IMR-90 (cell line): ENCODE results near the gene SCAMP4. TPM values are rescaled to one million over a fixed set of nuclear protein-coding genes. Genes with fewer than 3 reads are reported as not detected.

Experiments
- ATAC-seq: fragments of 200-7000 bp; cut with Tn5 transposase; 2 replicates; pipeline ENCODE4 v1.9.1; 2020; ENCODE audit warnings: low read depth, mild to moderate bottlenecking, moderate library complexity
- BruUV-seq: library from RNA; stranded (reverse); fragments of 400-500 nt; replicated peaks from 2 replicates; lab custom pipeline; 2021; lab: Mats Ljungman, UMichigan
- CTCF ChIA-PET: fragments of 300-600 bp; formaldehyde crosslinking; extraction: SDS; loops from one replicate; lab custom pipeline; 2021; ENCODE audit warnings: antibody characterized with exemption; lab: Yijun Ruan, JAX
- POLR2A ChIA-PET: fragments of 300-600 bp; sonication (Branson Sonifier 250); formaldehyde crosslinking; loops from one replicate; lab custom pipeline; 2022; ENCODE audit warnings: antibody characterized with exemption; ENCODE audit not compliant: unreplicated experiment; lab: Charles Lee
- DNase-seq: peaks from one replicate; pipeline ENCODE4 v3.0.0; 2013
- H2AFZ ChIP-seq: replicated peaks from 2 replicates; pipeline ENCODE3; 2013; ENCODE audit warnings: low read length, mild to moderate bottlenecking; ENCODE audit not compliant: poor library complexity
- H2AK5ac ChIP-seq: 2 replicates; pipeline ENCODE4 v1.6.1; 2013; ENCODE audit warnings: low read depth, low read length, inconsistent platforms
- H2AK9ac ChIP-seq: replicated peaks from 2 replicates; pipeline ENCODE3; 2013; ENCODE audit warnings: mild to moderate bottlenecking, low read depth, low read length, moderate library complexity; ENCODE audit not compliant: poor library complexity
- H2BK120ac ChIP-seq: 2 replicates; pipeline ENCODE4 v1.6.1; 2013; ENCODE audit warnings: low read depth, low read length, inconsistent platforms
- H2BK15ac ChIP-seq: 3 replicates; pipeline ENCODE4 v1.6.1; 2013; ENCODE audit warnings: low read depth, low read length, inconsistent platforms
- H2BK20ac ChIP-seq: 2 replicates; pipeline ENCODE4 v1.6.1; 2013; ENCODE audit warnings: low read depth, mild to moderate bottlenecking, inconsistent platforms, low read length, moderate library complexity
- H2BK5ac ChIP-seq: 2 replicates; pipeline ENCODE4 v1.6.1; 2013; ENCODE audit warnings: mild to moderate bottlenecking, low read depth, low read length, inconsistent platforms; ENCODE audit not compliant: poor library complexity, severe bottlenecking
- H3K14ac ChIP-seq: replicated peaks from 2 replicates; pipeline ENCODE4 v1.6.1; 2013; ENCODE audit warnings: low read depth, low read length, inconsistent platforms
- H3K18ac ChIP-seq: 2 replicates; pipeline ENCODE4 v1.6.1; 2013; ENCODE audit warnings: low read depth, low read length, control low read depth
- H3K23ac ChIP-seq: 2 replicates; pipeline ENCODE4 v1.6.1; 2013; ENCODE audit warnings: low read depth, low read length, inconsistent platforms
- H3K27ac ChIP-seq: 2 replicates; pipeline ENCODE4 v1.5.1; 2013; ENCODE audit warnings: mild to moderate bottlenecking, control low read depth, low read length; ENCODE audit not compliant: insufficient read depth
- H3K27me3 ChIP-seq: 2 replicates; pipeline ENCODE4 v1.6.1; 2013; ENCODE audit warnings: low read length; ENCODE audit not compliant: control insufficient read depth, insufficient read depth
- H3K36me3 ChIP-seq: 2 replicates; pipeline ENCODE4 v1.6.1; 2013; ENCODE audit warnings: low read length, mixed read lengths; ENCODE audit not compliant: control insufficient read depth, insufficient read depth
- H3K4ac ChIP-seq: 2 replicates; pipeline ENCODE4 v1.6.1; 2013; ENCODE audit warnings: low read depth, low read length, inconsistent platforms
- H3K4me1 ChIP-seq: 2 replicates; pipeline ENCODE4 v1.6.1; 2013; ENCODE audit warnings: low read length, mixed read lengths; ENCODE audit not compliant: control insufficient read depth, insufficient read depth
- H3K4me2 ChIP-seq: 2 replicates; pipeline ENCODE4 v1.6.1; 2013; ENCODE audit warnings: low read depth, mild to moderate bottlenecking, control low read depth, low read length, moderate library complexity
- H3K4me3 ChIP-seq: 2 replicates; pipeline ENCODE4 v1.5.1; 2013; ENCODE audit warnings: low read depth, mild to moderate bottlenecking, control low read depth, low read length, moderate library complexity; ENCODE audit not compliant: insufficient read depth
- H3K56ac ChIP-seq: 2 replicates; pipeline ENCODE4 v1.6.1; 2013; ENCODE audit warnings: low read length, inconsistent platforms; ENCODE audit not compliant: insufficient read depth; ENCODE audit errors: extremely low read depth
- H3K79me1 ChIP-seq, 2 experiments: 2 replicates each; pipeline ENCODE4 v1.6.1; 2013; ENCODE audit warnings: low read length in 2 of 2, inconsistent platforms in 1 of 2, low read depth in 1 of 2
- H3K9ac ChIP-seq: 2 replicates; pipeline ENCODE4 v1.6.1; 2013; ENCODE audit warnings: low read depth, low read length, control low read depth
- H3K9me1 ChIP-seq: 2 replicates; pipeline ENCODE4 v1.6.1; 2013; ENCODE audit warnings: low read length, inconsistent platforms; ENCODE audit not compliant: insufficient read depth
- H3K9me3 ChIP-seq: 2 replicates; pipeline ENCODE4 v1.6.1; 2013; ENCODE audit warnings: low read length; ENCODE audit not compliant: control insufficient read depth, insufficient read depth
- H4K20me1 ChIP-seq: 2 replicates; pipeline ENCODE4 v1.6.1; 2013; ENCODE audit warnings: low read length, inconsistent platforms; ENCODE audit not compliant: insufficient read depth
- H4K5ac ChIP-seq: 2 replicates; pipeline ENCODE4 v1.6.1; 2013; ENCODE audit warnings: mild to moderate bottlenecking, low read depth, low read length, control low read depth
- H4K8ac ChIP-seq, 2 experiments: 2 replicates each; pipeline ENCODE4 v1.6.1; 2013; ENCODE audit warnings: low read depth in 2 of 2, low read length in 2 of 2, control low read depth in 1 of 2, inconsistent platforms in 1 of 2
- H4K91ac ChIP-seq: 2 replicates; pipeline ENCODE4 v1.6.1; 2013; ENCODE audit warnings: low read depth, low read length, inconsistent platforms; ENCODE audit not compliant: insufficient read depth
- WGBS, 2 experiments: methylation state at CpG; one replicate each; pipeline versions ENCODE4 v1.1.5 to v1.1.7; 2013; ENCODE audit warnings: missing lambda C conversion rate in 2 of 2; ENCODE audit not compliant: insufficient read length in 1 of 2; ENCODE audit errors: extremely low coverage in 2 of 2; 5-methylcytosine and 5-hydroxymethylcytosine counted together
- dilution Hi-C: fragments of 300-500 bp; cut with HindIII; formaldehyde crosslinking; loops from one replicate; pipeline ENCODE4 v1.14.3; 2018; ENCODE audit warnings: low sequenced_read_pairs; ENCODE audit not compliant: unreplicated experiment
- in situ Hi-C: fragments of 300-500 bp; cut with MboI; formaldehyde crosslinking; loops from 3 replicates; pipeline ENCODE4 v1.14.3; 2019; ENCODE audit warnings: low sequenced_read_pairs, inconsistent platforms, mixed read lengths
- intact Hi-C: fragments of 100-400 bp; cut with micrococcal nuclease; formaldehyde crosslinking; loops from 2 replicates; pipeline ENCODE4 v1.10.0; 2022
- polyA plus RNA-seq, 3 experiments: library from polyadenylated mRNA; depleted of rRNA; stranded (reverse); fragments of >200 nt; gene quantifications; 2 replicates each; pipeline ENCODE4 v1.2.3, GENCODE V29; 2012; ENCODE audit warnings: low replicate concordance in 1 of 3
- total RNA-seq: library from RNA; depleted of rRNA; stranded (reverse); fragments of >200 nt; gene quantifications from 2 replicates; pipeline ENCODE4 v1.2.3, GENCODE V29; 2012
- TF ChIP-seq, protein P1 (sequence below): fragments of 150-350 bp; IDR thresholded peaks from 2 replicates; pipeline ENCODE4 v1.6.1; 2017; ENCODE audit warnings: mild to moderate bottlenecking, antibody characterized with exemption, low read length, low read depth

The SCAMP4 gene
- total and polyA plus RNA-seq, 2 of the 4 experiments (the other 2 are of a cell fraction) = 16.1 to 28.1 TPM

DNA sequence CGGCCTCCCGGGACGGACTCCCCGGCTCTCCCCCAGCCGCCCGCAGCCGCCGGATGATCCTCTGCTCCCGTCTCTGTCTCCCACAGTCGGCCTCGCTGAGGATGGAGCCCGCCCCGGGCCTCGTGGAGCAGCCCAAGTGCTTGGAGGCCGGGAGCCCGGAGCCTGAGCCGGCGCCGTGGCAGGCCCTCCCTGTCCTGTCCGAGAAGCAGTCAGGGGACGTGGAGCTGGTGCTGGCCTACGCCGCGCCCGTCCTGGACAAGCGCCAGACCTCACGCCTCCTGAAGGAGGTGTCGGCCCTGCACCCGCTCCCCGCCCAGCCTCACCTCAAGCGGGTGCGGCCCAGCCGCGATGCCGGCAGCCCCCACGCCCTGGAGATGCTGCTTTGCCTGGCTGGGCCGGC is 6.8 kb downstream of the SCAMP4 start:
- Histone ChIP-seq H3K9me3 (no peaks in the 10 kb centered on the region), H2AK9ac (no peak overlapping the region), H2AK5ac (no peak overlapping the region), H3K23ac (no peak overlapping the region), H3K9me1 (peaks cover 2% of the 10 kb centered on the region; the same call in 1 of the 2 replicates), H3K27me3 (no peaks in the 10 kb centered on the region), H4K91ac (no peak overlapping the region), H3K9ac (no peak overlapping the region), H4K20me1 (peaks cover 60% of the 10 kb centered on the region), H2AFZ (no peak overlapping the region), H3K4me1 (peaks cover 7% of the 10 kb centered on the region), H3K27ac (no peak overlapping the region), H3K79me1 (peaks cover 11 to 69% of the 10 kb centered on the region in 2 experiments; a peak in 3 of 4 replicates), H3K56ac (no peak overlapping the region), H2BK20ac (no peak overlapping the region), H2BK5ac (no peak overlapping the region), H3K36me3 (peaks cover 20% of the 10 kb centered on the region; the same call in 1 of the 2 replicates), H4K5ac (no peak overlapping the region), H2BK15ac (no peak overlapping the region), H3K4me2 (no peak overlapping the region), H3K18ac (no peak overlapping the region), H3K4me3 (no peak overlapping the region), H2BK120ac (no peak overlapping the region), H3K4ac (no peak overlapping the region), H3K14ac (no peak overlapping the region), H4K8ac (no peak overlapping the region)
- in situ Hi-C loops (no loop called here), intact Hi-C loops (no loop called here), dilution Hi-C loops (no loop called here)
- DNase-seq (no peak), ATAC-seq (no peak)
- ChIA-PET POLR2A (no interaction called here), CTCF (no interaction called here)
- TF ChIP-seq, protein P1, sequence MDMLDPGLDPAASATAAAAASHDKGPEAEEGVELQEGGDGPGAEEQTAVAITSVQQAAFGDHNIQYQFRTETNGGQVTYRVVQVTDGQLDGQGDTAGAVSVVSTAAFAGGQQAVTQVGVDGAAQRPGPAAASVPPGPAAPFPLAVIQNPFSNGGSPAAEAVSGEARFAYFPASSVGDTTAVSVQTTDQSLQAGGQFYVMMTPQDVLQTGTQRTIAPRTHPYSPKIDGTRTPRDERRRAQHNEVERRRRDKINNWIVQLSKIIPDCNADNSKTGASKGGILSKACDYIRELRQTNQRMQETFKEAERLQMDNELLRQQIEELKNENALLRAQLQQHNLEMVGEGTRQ = no peak
- WGBS, 2 experiments = 98% methylated on average over 8 of the region's 37 CpGs; no CpG with 5 or more reads in 1 of the 2 experiments
- BruUV-seq = no TSS peak
